NT2/D1 (cell line): ENCODE measurements around the gene OCLN.
"Not testable (repeated sequence)": the region's sequence is repeated elsewhere in the genome, so short reads cannot be mapped to it uniquely, and the experiment has no call there.

Experiments used
- SUZ12 ChIP-seq: IDR thresholded peaks from 2 replicates; pipeline ENCODE4 v1.6.1; 2011; ENCODE audit not compliant: insufficient read length, insufficient read depth; ENCODE audit errors: extremely low read depth
- YY1 ChIP-seq: IDR thresholded peaks from 2 replicates; pipeline ENCODE4 v1.6.1; 2011; ENCODE audit not compliant: insufficient read length, insufficient read depth
- ZNF274 ChIP-seq: IDR thresholded peaks from 2 replicates; pipeline ENCODE4 v1.6.1; 2011; ENCODE audit warnings: mild to moderate bottlenecking, low read depth, low read length

- TF ChIP-seq YY1, ZNF274, SUZ12: not testable (repeated sequence)
Measured at GRCh38 chr5:69583356-69583755, 90.8 kb downstream of the OCLN start.
